IPS-15b (cell line): ENCODE measurements around the gene ST6GALNAC3.

Experiments used
- H3K27me3 ChIP-seq: one replicate; pipeline ENCODE4 v1.6.1; 2013; ENCODE audit warnings: low read length; ENCODE audit not compliant: control insufficient read depth, insufficient read depth
- H3K36me3 ChIP-seq: one replicate; pipeline ENCODE4 v1.6.1; 2013; ENCODE audit warnings: low read length; ENCODE audit not compliant: control insufficient read depth, insufficient read depth
- H3K4me1 ChIP-seq: one replicate; pipeline ENCODE4 v1.6.1; 2013; ENCODE audit warnings: mild to moderate bottlenecking, low read length; ENCODE audit not compliant: control insufficient read depth, insufficient read depth
- H3K4me3 ChIP-seq: one replicate; pipeline ENCODE4 v1.5.1; 2013; ENCODE audit warnings: low read depth, low read length
- H3K9ac ChIP-seq: one replicate; pipeline ENCODE4 v1.6.1; 2013; ENCODE audit warnings: low read depth, mild to moderate bottlenecking, low read length
- H3K9me3 ChIP-seq: one replicate; pipeline ENCODE4 v1.6.1; 2013; ENCODE audit warnings: mild to moderate bottlenecking, low read length; ENCODE audit not compliant: control insufficient read depth, insufficient read depth

ST6GALNAC3 gene

DNA sequence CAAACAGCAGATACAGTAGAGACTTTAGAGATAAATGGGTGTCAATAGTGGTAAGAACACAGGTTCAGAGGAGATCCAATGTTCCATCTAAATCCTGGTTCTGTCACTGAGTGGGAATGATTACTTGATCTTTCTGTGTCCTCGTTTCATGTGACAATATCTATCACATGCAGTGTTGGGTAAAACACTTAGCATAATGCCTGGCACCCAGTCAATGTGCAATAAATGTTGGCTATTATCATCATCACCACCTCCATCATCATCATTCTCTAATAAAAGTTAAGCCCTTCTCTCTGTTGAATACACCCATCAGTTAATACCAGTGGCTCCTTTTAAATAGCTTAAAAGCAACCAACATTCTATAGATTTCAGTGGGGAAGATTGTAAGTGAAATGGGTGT lies 184.7 kb downstream of the ST6GALNAC3 start:
- Histone ChIP-seq H3K4me3 (no peak overlapping the region), H3K27me3 (no peaks in the 10 kb centered on the region), H3K4me1 (peaks cover 3% of the 10 kb centered on the region), H3K9ac (no peak overlapping the region), H3K36me3 (no peaks in the 10 kb centered on the region), H3K9me3 (no peaks in the 10 kb centered on the region)

DNA sequence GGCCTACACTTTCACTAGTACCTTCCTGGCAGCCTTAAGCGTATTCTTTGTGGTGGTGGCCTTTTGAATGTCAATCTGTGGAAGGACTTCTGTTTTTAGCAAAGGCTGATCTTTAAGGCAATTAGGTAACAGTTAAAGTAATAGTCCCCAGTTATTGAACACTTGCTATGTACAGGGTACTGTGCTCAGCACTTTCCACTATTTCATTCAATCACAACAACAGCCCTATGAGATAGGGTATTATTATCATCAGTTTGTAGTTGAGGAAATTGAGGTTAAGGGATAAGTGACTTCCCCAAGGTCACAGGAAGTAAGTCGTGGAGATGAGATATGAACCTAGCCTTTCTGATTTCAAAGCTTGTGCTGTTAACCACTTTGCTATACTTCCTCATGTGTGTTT lies 185.7 kb downstream of the ST6GALNAC3 start:
- H3K9me3 ChIP-seq = no peaks in the 10 kb centered on the region
- no peaks in the 10 kb centered on the region for H3K4me1 ChIP-seq
- no peak overlapping the region for H3K9ac ChIP-seq
- H3K4me3 ChIP-seq = no peak overlapping the region
- no peaks in the 10 kb centered on the region for H3K27me3 ChIP-seq
- no peaks in the 10 kb centered on the region for H3K36me3 ChIP-seq

DNA sequence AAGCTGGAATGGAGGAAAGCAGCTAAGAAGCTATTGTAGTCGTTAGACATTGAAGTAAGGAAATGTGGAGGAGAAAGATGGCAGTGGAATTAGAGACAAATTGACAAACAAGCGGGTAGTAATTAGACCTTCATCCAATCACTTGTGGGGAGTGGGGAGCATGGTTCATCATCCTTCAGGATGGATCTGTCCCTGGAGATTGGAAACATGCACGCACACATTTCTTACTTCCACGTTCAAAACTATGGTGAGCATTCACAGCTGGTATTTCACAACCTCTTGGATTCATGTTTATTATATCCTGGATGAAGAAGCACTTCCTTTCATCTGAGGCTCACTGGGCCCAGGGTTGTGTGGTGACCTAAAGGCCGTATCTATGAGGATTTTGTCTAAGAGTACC lies 188.1 kb downstream of the ST6GALNAC3 start:
- H3K9ac ChIP-seq = no peak overlapping the region
- H3K27me3 ChIP-seq = no peaks in the 10 kb centered on the region
- no peaks in the 10 kb centered on the region for H3K36me3 ChIP-seq
- no peak overlapping the region for H3K4me3 ChIP-seq
- H3K9me3 ChIP-seq = no peaks in the 10 kb centered on the region
- H3K4me1 ChIP-seq = no peaks in the 10 kb centered on the region

DNA sequence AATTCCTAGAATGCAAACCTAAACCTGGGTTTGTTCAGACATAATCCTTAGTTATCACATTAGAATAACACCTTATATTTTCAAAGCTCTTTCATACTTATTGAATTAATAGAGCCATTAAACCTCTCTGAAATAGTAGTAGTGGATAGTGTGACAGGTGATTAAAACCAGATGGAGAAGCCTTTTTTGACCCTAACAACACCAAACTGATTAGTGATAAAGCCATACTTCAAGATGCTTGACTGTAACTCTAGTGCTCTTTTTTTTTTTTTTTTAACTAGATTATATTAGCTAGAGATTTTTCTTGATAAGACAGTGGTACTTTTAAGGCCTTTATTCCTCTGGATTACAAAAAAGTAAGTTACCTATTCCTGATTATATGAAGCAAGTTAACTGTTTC lies 190.1 kb downstream of the ST6GALNAC3 start:
- no peaks in the 10 kb centered on the region for H3K36me3 ChIP-seq
- no peaks in the 10 kb centered on the region for H3K4me1 ChIP-seq
- no peaks in the 10 kb centered on the region for H3K9me3 ChIP-seq
- no peak overlapping the region for H3K9ac ChIP-seq
- H3K27me3 ChIP-seq = no peaks in the 10 kb centered on the region
- H3K4me3 ChIP-seq = no peak overlapping the region

DNA sequence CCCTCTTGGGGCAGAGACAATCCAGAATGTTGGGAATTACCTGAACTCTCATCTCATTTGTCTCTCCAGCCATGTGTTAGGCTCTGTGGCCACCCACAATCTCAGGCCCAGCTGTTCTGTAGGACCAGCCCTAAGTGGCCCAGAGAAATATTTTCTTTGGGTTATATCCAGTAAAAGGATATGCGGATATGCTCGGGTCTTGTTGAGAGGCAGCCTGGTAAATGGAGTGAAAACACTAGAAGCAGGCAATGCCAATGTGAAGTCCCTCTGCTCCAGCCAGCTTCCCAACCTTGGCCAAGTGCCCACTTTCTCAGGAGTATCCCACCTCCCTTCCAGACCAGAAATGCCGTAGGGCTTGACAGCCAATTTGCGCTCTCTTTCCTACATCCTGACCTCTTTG lies 192.2 kb downstream of the ST6GALNAC3 start:
- Histone ChIP-seq H3K4me3 (no peak overlapping the region), H3K9me3 (no peaks in the 10 kb centered on the region), H3K27me3 (no peaks in the 10 kb centered on the region), H3K4me1 (no peaks in the 10 kb centered on the region), H3K36me3 (no peaks in the 10 kb centered on the region), H3K9ac (no peak overlapping the region)

DNA sequence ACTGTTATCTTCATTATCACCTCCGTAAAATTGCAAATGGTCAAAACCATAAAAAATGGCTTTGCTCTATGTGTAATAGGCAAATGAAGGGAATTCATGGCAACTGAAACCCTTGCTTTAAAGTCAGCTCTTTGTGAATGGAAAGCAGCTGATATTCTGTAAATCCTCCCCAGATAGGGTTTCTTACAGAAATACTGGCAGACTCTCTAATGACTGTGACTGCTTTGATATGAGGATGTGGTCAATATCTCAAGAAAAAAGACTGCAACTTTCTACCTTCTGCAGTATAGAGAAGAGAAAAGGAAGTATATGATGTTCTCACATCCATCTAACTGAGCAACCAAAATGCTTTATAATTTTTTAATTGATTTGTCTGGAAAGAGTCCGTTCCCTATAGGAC lies 193.1 kb downstream of the ST6GALNAC3 start:
- Histone ChIP-seq H3K9ac (no peak overlapping the region), H3K27me3 (no peaks in the 10 kb centered on the region), H3K4me3 (no peak overlapping the region), H3K9me3 (no peaks in the 10 kb centered on the region), H3K36me3 (no peaks in the 10 kb centered on the region), H3K4me1 (no peaks in the 10 kb centered on the region)

DNA sequence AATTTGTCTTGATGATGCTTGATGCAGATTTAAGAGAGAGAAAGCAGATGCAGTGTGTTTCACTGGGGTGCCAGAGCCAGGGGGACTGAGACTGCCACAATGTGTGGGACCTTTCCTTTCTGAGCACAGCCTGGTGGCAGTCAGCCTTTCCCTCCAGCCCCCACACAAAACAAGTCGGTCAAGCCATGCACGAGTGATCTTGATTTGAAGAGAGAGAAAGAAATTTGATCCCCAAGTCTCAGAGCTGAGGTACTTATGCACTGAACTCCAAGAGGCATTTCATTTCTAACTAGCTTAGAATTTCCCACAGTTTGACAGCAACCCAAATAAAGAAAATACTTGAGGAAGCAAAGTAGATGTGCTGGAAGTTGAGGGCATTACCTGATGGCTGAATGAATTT lies 193.8 kb downstream of the ST6GALNAC3 start:
- H3K9me3 ChIP-seq = no peaks in the 10 kb centered on the region
- H3K4me1 ChIP-seq = no peaks in the 10 kb centered on the region
- H3K4me3 ChIP-seq = no peak overlapping the region
- H3K36me3 ChIP-seq = no peaks in the 10 kb centered on the region
- no peaks in the 10 kb centered on the region for H3K27me3 ChIP-seq
- no peak overlapping the region for H3K9ac ChIP-seq

DNA sequence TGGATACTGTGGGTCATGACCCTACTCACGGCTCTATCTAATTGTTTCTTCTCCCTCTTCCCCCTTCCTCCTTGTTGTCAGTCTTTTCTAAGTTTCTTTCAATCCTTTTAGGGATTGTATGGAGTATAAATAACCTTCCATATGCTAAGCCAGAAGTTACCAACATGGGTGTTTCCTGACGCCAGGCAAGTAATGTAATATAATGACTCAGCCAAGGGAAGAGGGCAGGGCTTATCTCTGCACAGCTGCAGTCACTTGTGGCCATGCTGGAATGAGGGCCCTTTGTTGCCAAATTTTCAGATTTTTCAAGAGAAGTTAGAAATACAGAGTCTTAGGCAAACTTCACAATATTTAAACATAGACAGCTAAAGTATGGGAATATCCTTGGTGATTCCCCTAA lies 194.6 kb downstream of the ST6GALNAC3 start:
- H3K9ac ChIP-seq = no peak overlapping the region

DNA sequence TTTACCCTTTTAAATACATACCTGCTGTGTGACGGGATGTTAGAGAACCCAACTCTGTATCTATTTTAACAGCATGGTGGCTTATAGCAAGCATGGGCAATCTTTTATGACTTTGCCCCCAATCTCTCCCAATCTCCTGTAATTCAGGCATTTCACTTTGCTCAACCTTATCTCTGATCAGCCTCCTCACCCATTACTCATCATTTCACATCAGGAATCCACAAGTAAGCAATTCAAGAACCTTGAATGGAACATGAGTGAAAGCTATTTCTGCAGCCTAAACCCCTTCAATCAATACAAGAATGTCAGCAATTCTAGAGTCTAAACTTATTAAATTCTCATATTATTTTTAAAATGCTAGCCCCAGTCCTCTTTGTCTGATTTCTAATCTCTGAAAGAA lies 199.8 kb downstream of the ST6GALNAC3 start:
- no peaks in the 10 kb centered on the region for H3K36me3 ChIP-seq
- no peaks in the 10 kb centered on the region for H3K4me1 ChIP-seq
- no peak overlapping the region for H3K9ac ChIP-seq
- no peaks in the 10 kb centered on the region for H3K27me3 ChIP-seq
- no peak overlapping the region for H3K4me3 ChIP-seq
- no peaks in the 10 kb centered on the region for H3K9me3 ChIP-seq

More for the DNA sequence above, 194.6 kb downstream of the ST6GALNAC3 start:
- Histone ChIP-seq H3K4me3 (no peak overlapping the region), H3K9me3 (no peaks in the 10 kb centered on the region), H3K36me3 (no peaks in the 10 kb centered on the region), H3K27me3 (no peaks in the 10 kb centered on the region), H3K4me1 (no peaks in the 10 kb centered on the region)

DNA sequence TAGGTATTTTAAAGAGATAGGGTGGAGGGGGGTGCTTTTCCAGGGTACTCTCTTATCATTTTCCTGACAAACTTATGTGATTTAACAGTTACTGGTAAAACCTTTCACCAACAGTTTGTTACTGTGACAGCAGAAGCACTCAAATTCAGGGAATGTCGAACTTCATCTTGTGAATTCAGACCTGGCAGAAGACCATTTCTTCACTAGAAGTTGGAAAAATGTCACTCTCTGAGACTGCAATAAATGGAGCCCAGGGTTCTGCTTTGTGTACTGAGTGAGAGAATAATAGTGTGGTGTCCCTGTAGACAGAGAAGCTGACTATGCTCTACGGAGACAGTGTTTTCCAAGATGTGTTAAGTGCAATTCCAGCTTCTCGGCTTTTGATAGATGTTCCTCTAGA lies 200.2 kb downstream of the ST6GALNAC3 start:
- no peaks in the 10 kb centered on the region for H3K9me3 ChIP-seq
- H3K4me3 ChIP-seq = no peak overlapping the region
- H3K27me3 ChIP-seq = no peaks in the 10 kb centered on the region
- no peaks in the 10 kb centered on the region for H3K36me3 ChIP-seq
- no peak overlapping the region for H3K9ac ChIP-seq
- H3K4me1 ChIP-seq = no peaks in the 10 kb centered on the region

DNA sequence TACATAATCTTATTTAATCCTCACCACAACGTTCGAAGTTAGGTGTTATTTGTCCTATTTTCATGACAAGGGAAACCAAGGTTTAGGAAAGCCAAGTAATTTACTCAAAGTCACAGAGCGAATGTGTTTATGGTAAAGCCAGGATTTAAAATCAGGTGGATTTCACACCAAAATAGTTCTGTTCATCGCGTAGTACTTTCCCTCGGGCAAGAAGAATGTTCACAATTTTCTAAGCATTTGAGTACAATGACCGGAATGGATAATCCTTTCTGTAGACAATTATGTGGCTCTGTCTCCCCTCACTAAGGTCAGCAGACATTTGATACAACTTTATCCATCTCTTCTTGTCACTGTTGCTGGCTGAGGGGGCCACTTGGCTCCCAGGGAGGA lies 204.2 kb downstream of the ST6GALNAC3 start:
- Histone ChIP-seq H3K27me3 (no peaks in the 10 kb centered on the region), H3K9me3 (no peaks in the 10 kb centered on the region), H3K4me3 (no peak overlapping the region), H3K36me3 (no peaks in the 10 kb centered on the region), H3K4me1 (no peaks in the 10 kb centered on the region), H3K9ac (no peak overlapping the region)

DNA sequence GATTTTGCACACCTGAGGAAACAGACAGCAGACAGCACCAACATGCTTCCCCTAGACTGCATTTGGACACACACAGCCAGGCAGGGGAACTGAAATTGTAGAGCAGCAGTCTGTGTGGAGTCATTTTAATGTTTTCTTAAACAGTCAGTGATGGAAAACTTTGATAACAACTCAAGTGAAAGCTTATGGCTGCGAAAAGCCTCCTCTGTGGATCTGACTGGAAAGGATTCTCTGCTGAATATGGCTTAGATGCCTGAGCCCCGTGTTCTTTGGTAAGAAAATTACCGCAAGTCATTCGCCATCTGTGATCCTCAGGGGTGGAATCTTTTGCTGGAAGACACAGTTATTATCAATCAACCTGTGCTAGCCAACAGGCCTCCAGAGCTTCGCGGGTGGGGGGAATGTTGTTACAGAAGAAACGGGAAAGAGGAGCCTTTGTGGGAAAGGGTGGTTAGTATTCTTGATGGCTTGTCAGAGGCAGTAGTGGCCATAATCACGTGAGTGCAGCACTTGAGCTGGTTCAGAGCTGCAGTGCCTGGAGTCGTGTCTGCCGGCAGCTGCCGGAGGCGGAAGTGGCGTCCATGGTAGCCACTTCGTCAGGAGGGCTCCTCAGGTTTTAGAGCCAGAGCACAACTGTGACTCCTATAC lies 204.7 kb downstream of the ST6GALNAC3 start:
- H3K4me3 ChIP-seq = no peak overlapping the region
- H3K4me1 ChIP-seq = no peaks in the 10 kb centered on the region
- H3K9ac ChIP-seq = no peak overlapping the region
- no peaks in the 10 kb centered on the region for H3K9me3 ChIP-seq
- H3K27me3 ChIP-seq = no peaks in the 10 kb centered on the region
- no peaks in the 10 kb centered on the region for H3K36me3 ChIP-seq
